ENCODE measurements around the gene RWDD1. TPM values are rescaled to one million over a fixed set of nuclear protein-coding genes. Genes with fewer than 3 reads are reported as not detected.

Gene RWDD1
- total RNA-seq, 1 experiment from 2014 or later = 22.9 TPM

DNA sequence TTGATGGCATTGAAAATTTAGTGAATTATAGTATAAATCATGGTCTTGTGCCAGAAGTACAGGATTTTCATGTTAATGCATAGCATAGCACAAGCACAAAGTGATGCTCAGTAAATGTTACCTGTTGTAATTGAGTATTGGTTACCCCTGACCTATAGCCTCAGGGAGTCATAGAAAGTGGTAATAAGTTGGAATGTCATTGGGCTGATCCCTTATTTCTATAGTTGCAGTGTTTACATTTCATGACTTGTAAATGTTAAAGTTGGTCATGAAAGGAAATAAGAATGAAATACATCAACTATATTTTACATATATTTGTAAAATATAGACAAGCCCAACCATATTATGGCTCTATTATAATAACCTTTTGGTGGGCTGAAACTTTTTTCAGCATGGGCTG, 7.0 kb downstream of the RWDD1 start:
- no peak for DNase-seq
- peaks cover 4% of the 10 kb centered on the region for H3K4me1 ChIP-seq (replicated peaks; ENCODE audit: insufficient read depth)
- H3K27ac ChIP-seq = no peak overlapping the region
- no peaks in the 10 kb centered on the region for H4K20me1 ChIP-seq (ENCODE audit: insufficient read depth)
- no peaks in the 10 kb centered on the region for H3K9me3 ChIP-seq (ENCODE audit: insufficient read depth, low read depth)
- ChIA-PET CTCF (no interaction called here), POLR2A (ENCODE audit: unreplicated experiment) (no interaction called here)
- no TSS peak for BruUV-seq (replicated peaks)
- no peak overlapping the region for H3K4me3 ChIP-seq
- no peak overlapping the region for H3K4me2 ChIP-seq
- TF ChIP-seq EZH2 (IDR thresholded peaks at IDR 0.05; ENCODE audit: low read depth) = no peak
- no peak for TF ChIP-seq CTCF (conservative IDR thresholded peaks at IDR 0.05)
- no peaks in the 10 kb centered on the region for H3K9me2 ChIP-seq (ENCODE audit: insufficient read depth)
- no peak overlapping the region for H2AFZ ChIP-seq
- no peaks in the 10 kb centered on the region; the same call in 1 of the 2 replicates for H3F3A ChIP-seq (ENCODE audit: insufficient read depth, low read depth)
- H3K36me3 ChIP-seq (ENCODE audit: low read depth) = peaks cover 12% of the 10 kb centered on the region
- H3K79me2 ChIP-seq (ENCODE audit: low read depth) = peaks cover 50% of the 10 kb centered on the region
- H3K27me3 ChIP-seq (ENCODE audit: insufficient read depth, low read depth) = no peaks in the 10 kb centered on the region
- intact Hi-C loops (cut with micrococcal nuclease; ENCODE audit: unreplicated experiment) = no loop called here

GRCh38 chr6:116579143-116579542, 7.8 kb downstream of the RWDD1 start:
- no peak overlapping the region for H2AFZ ChIP-seq
- H3K4me1 ChIP-seq (replicated peaks; ENCODE audit: insufficient read depth) = no peaks in the 10 kb centered on the region
- H3K36me3 ChIP-seq (ENCODE audit: low read depth) = peaks cover 12% of the 10 kb centered on the region
- no peaks in the 10 kb centered on the region for H3K27me3 ChIP-seq (ENCODE audit: insufficient read depth, low read depth)
- H3K9me3 ChIP-seq (ENCODE audit: insufficient read depth, low read depth) = no peaks in the 10 kb centered on the region
- peaks cover 42% of the 10 kb centered on the region for H3K79me2 ChIP-seq (ENCODE audit: low read depth)
- H3K9me2 ChIP-seq (ENCODE audit: insufficient read depth) = no peaks in the 10 kb centered on the region
- TF ChIP-seq CTCF (conservative IDR thresholded peaks at IDR 0.05) = no peak
- TF ChIP-seq EZH2 (IDR thresholded peaks at IDR 0.05; ENCODE audit: low read depth) = no peak
- CTCF ChIA-PET = no interaction called here
- H3K27ac ChIP-seq = no peak overlapping the region
- BruUV-seq (replicated peaks) = no TSS peak
- intact Hi-C loops (cut with micrococcal nuclease; ENCODE audit: unreplicated experiment) = no loop called here
- H3K4me2 ChIP-seq = no peak overlapping the region
- POLR2A ChIA-PET (ENCODE audit: unreplicated experiment) = no interaction called here
- H3K4me3 ChIP-seq = no peak overlapping the region
- no peaks in the 10 kb centered on the region; the same call in 1 of the 2 replicates for H3F3A ChIP-seq (ENCODE audit: insufficient read depth, low read depth)
- no peaks in the 10 kb centered on the region for H4K20me1 ChIP-seq (ENCODE audit: insufficient read depth)
- no peak for DNase-seq

- Histone ChIP-seq H3K4me2 (no peak overlapping the region), H3K36me3 (ENCODE audit: low read depth) (peaks cover 13% of the 10 kb centered on the region), H3F3A (ENCODE audit: insufficient read depth, low read depth) (no peaks in the 10 kb centered on the region; the same call in 1 of the 2 replicates), H3K27me3 (ENCODE audit: insufficient read depth, low read depth) (no peaks in the 10 kb centered on the region), H3K4me1 (replicated peaks; ENCODE audit: insufficient read depth) (no peaks in the 10 kb centered on the region), H3K79me2 (ENCODE audit: low read depth) (peaks cover 32% of the 10 kb centered on the region), H3K4me3 (no peak overlapping the region), H4K20me1 (ENCODE audit: insufficient read depth) (no peaks in the 10 kb centered on the region), H3K9me3 (ENCODE audit: insufficient read depth, low read depth) (no peaks in the 10 kb centered on the region), H2AFZ (no peak overlapping the region), H3K27ac (no peak overlapping the region), H3K9me2 (ENCODE audit: insufficient read depth) (no peaks in the 10 kb centered on the region)
- BruUV-seq (replicated peaks) = no TSS peak
- ChIA-PET POLR2A (ENCODE audit: unreplicated experiment) (interaction anchor here (0.5 kb wide), 1 partner anchor 344 kb away, joined by 7 read pairs; no protein-coding TSS in a partner anchor), CTCF (no interaction called here)
- no peak for DNase-seq
- TF ChIP-seq EZH2 (IDR thresholded peaks at IDR 0.05; ENCODE audit: low read depth) (no peak), CTCF (conservative IDR thresholded peaks at IDR 0.05) (no peak)
- intact Hi-C loops (cut with micrococcal nuclease; ENCODE audit: unreplicated experiment) = no loop called here
Measured at GRCh38 chr6:116580198-116580597, 8.9 kb downstream of the RWDD1 start.
